DOHH2 (cell line): ENCODE data around the gene SERPINA9.

Experiments used
- EZH2phosphoT487 ChIP-seq: fragments of 200-600 bp; sonication (generic); IDR thresholded peaks from 2 replicates; pipeline ENCODE4 v1.6.1; 2017; ENCODE audit warnings: borderline replicate concordance, mild to moderate bottlenecking, antibody characterized with exemption, low read length, moderate library complexity, mixed read lengths
- TF ChIP-seq, protein P1 (sequence below): fragments of 200-600 bp; sonication (generic); IDR thresholded peaks from one replicate; pipeline ENCODE4 v1.5.1; 2014; ENCODE audit warnings: antibody characterized with exemption, mild to moderate bottlenecking, low read depth, low read length; ENCODE audit not compliant: poor library complexity, severe bottlenecking

GRCh38 chr14:94450722-94451090 is 25.3 kb downstream of the SERPINA9 start:
- TF ChIP-seq, protein P1, sequence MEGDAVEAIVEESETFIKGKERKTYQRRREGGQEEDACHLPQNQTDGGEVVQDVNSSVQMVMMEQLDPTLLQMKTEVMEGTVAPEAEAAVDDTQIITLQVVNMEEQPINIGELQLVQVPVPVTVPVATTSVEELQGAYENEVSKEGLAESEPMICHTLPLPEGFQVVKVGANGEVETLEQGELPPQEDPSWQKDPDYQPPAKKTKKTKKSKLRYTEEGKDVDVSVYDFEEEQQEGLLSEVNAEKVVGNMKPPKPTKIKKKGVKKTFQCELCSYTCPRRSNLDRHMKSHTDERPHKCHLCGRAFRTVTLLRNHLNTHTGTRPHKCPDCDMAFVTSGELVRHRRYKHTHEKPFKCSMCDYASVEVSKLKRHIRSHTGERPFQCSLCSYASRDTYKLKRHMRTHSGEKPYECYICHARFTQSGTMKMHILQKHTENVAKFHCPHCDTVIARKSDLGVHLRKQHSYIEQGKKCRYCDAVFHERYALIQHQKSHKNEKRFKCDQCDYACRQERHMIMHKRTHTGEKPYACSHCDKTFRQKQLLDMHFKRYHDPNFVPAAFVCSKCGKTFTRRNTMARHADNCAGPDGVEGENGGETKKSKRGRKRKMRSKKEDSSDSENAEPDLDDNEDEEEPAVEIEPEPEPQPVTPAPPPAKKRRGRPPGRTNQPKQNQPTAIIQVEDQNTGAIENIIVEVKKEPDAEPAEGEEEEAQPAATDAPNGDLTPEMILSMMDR: no peak
- TF ChIP-seq EZH2phosphoT487: no peak
